KMS-11 (cell line): ENCODE data around the gene XRCC3.

Experiments used
- H2AFZ ChIP-seq: fragments of 200-600 bp; sonication (generic); 2 replicates; pipeline ENCODE4 v1.6.1; 2016; ENCODE audit warnings: antibody characterized with exemption, mixed run types, low read depth
- H3K27ac ChIP-seq: fragments of 200-600 bp; sonication (generic); 2 replicates; pipeline ENCODE4 v1.6.1; 2016; ENCODE audit warnings: mild to moderate bottlenecking, mixed run types
- H3K27me3 ChIP-seq: fragments of 200-600 bp; sonication (generic); 2 replicates; pipeline ENCODE4 v1.6.1; 2017; ENCODE audit warnings: mild to moderate bottlenecking, low read depth, mixed run types, moderate library complexity; ENCODE audit not compliant: insufficient read depth
- H3K36me3 ChIP-seq: fragments of 200-600 bp; sonication (generic); 2 replicates; pipeline ENCODE4 v1.6.1; 2017; ENCODE audit warnings: mild to moderate bottlenecking, mixed run types; ENCODE audit not compliant: insufficient read depth
- H3K4me1 ChIP-seq: fragments of 200-600 bp; sonication (generic); 2 replicates; pipeline ENCODE4 v1.6.1; 2016; ENCODE audit warnings: mild to moderate bottlenecking, low read depth, mixed run types; ENCODE audit not compliant: poor library complexity, severe bottlenecking
- H3K4me2 ChIP-seq: fragments of 200-600 bp; sonication (generic); 2 replicates; pipeline ENCODE4 v1.7.0; 2016; ENCODE audit warnings: mild to moderate bottlenecking, mixed run types
- H3K4me3 ChIP-seq: fragments of 200-600 bp; sonication (generic); IDR thresholded peaks from 2 replicates; pipeline ENCODE4 v1.6.1; 2017; ENCODE audit warnings: low read depth, low read length, mixed read lengths; ENCODE audit not compliant: insufficient read depth
- H3K79me2 ChIP-seq: fragments of 200-600 bp; sonication (generic); 2 replicates; pipeline ENCODE4 v1.6.1; 2016; ENCODE audit warnings: low read depth, mixed run types; ENCODE audit not compliant: insufficient read depth
- H3K9ac ChIP-seq: fragments of 200-600 bp; sonication (generic); 2 replicates; pipeline ENCODE4 v1.6.1; 2016; ENCODE audit warnings: mild to moderate bottlenecking, mixed run types
- H4K20me1 ChIP-seq: fragments of 200-600 bp; sonication (generic); 2 replicates; pipeline ENCODE4 v1.6.1; 2016; ENCODE audit warnings: mild to moderate bottlenecking, mixed run types; ENCODE audit not compliant: insufficient read depth
- CTCF ChIP-seq: fragments of 200-600 bp; sonication (generic); conservative IDR thresholded peaks from 2 replicates; pipeline ENCODE4 v1.6.1; 2017; ENCODE audit warnings: low read depth, mild to moderate bottlenecking, antibody characterized with exemption, low read length, moderate library complexity, mixed read lengths

Gene XRCC3

GRCh38 chr14:103657471-103657870 is 57.8 kb downstream of the XRCC3 start:
- Histone ChIP-seq H3K79me2 (peaks cover 6% of the 10 kb centered on the region; the same call in 1 of the 2 replicates), H3K9ac (no peak overlapping the region), H3K4me2 (no peak overlapping the region), H3K27ac (no peak overlapping the region), H4K20me1 (no peaks in the 10 kb centered on the region; the same call in 1 of the 2 replicates), H3K27me3 (no peaks in the 10 kb centered on the region), H3K36me3 (peaks cover 3% of the 10 kb centered on the region; the same call in 1 of the 2 replicates), H2AFZ (no peak overlapping the region), H3K4me1 (no peaks in the 10 kb centered on the region), H3K4me3 (no peak overlapping the region)
- TF ChIP-seq CTCF, result no peak

DNA sequence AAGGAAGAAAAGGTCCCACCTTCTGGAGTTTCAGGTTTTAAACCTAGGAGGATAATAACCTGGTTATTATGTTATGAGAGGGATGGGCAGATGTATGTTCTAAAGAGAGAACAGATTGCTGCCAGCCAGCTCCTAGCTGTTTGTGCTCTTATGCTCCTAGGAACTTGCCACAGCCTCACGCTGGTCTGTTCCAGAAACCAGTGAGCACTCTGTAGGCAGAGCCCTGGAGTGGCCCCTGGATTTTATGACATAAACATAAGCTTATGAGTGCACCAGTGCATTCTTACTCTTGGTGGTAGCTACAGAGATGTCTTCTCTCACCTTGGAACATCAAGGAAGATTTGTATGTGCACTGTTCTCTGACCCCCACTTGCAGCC is 58.5 kb downstream of the XRCC3 start:
- Histone ChIP-seq H4K20me1 (no peaks in the 10 kb centered on the region; the same call in 1 of the 2 replicates), H3K36me3 (peaks cover 3% of the 10 kb centered on the region; the same call in 1 of the 2 replicates), H3K9ac (no peak overlapping the region), H3K27ac (no peak overlapping the region), H3K4me2 (no peak overlapping the region), H2AFZ (no peak overlapping the region), H3K79me2 (peaks cover 7% of the 10 kb centered on the region; the same call in 1 of the 2 replicates), H3K4me1 (no peaks in the 10 kb centered on the region), H3K27me3 (no peaks in the 10 kb centered on the region), H3K4me3 (no peak overlapping the region)
- no peak for TF ChIP-seq CTCF

DNA sequence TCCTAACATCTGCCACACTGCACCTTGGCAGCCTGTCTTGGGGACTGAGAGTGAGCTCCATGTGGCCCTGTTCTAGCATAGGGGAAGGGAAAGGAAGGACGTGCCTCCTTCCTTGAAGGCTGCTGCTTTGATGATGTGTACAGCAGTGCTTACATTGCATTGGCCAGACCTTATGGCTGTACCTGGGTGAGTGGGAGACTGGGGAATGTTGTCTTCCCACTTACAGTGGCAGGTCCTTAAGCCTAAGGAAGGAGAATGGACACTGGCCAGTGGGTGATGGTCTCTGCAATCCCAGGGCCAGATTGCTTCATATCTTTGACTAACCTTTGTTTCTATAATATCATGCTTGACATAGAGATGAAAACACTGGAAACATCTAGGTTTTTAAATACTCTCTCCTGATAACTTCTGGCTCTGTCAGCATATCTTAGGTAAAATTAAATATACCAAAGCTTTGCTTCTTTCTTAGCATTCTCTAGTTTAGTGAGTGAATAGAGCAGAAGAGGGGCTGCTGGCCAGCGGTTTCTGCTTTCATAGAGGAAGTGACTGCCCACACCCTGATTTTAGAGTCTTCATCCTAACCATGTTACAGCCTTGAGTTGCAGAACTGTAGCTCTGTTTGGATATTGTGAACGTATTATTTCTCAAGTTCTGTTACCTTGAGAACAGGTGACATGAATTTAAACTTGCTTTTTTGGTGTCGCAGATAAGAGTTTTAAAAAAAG is 59.1 kb downstream of the XRCC3 start:
- H3K27ac ChIP-seq, result no peak overlapping the region
- H3K4me3 ChIP-seq, result no peak overlapping the region
- H3K79me2 ChIP-seq, result peaks cover 10% of the 10 kb centered on the region; the same call in 1 of the 2 replicates
- no peak overlapping the region for H3K4me2 ChIP-seq
- peaks cover 3% of the 10 kb centered on the region; the same call in 1 of the 2 replicates for H3K36me3 ChIP-seq
- no peak overlapping the region for H2AFZ ChIP-seq
- no peaks in the 10 kb centered on the region for H3K4me1 ChIP-seq
- H3K9ac ChIP-seq, result no peak overlapping the region
- TF ChIP-seq CTCF, result no peak
- no peaks in the 10 kb centered on the region for H3K27me3 ChIP-seq
- no peaks in the 10 kb centered on the region; the same call in 1 of the 2 replicates for H4K20me1 ChIP-seq

- Histone ChIP-seq H3K79me2 (peaks cover 25% of the 10 kb centered on the region; the same call in 1 of the 2 replicates), H4K20me1 (no peaks in the 10 kb centered on the region; the same call in 1 of the 2 replicates), H3K27me3 (no peaks in the 10 kb centered on the region), H3K36me3 (peaks cover 3% of the 10 kb centered on the region; the same call in 1 of the 2 replicates), H3K4me2 (no peak overlapping the region), H3K27ac (no peak overlapping the region), H3K4me3 (no peak overlapping the region), H2AFZ (no peak overlapping the region), H3K4me1 (no peaks in the 10 kb centered on the region), H3K9ac (no peak overlapping the region)
- TF ChIP-seq CTCF, result no peak
Observed at GRCh38 chr14:103654619-103655018, 60.6 kb downstream of the XRCC3 start.
